ENCODE results near the gene LILRB4. TPM values are rescaled to one million over a fixed set of nuclear protein-coding genes. Genes with fewer than 3 reads are reported as not detected.
"Not testable (repeated sequence)": the region's sequence is repeated elsewhere in the genome, so short reads cannot be mapped to it uniquely, and the experiment has no call there.

Gene LILRB4
- total and polyA plus RNA-seq, 2 experiments from 2014 or later: not detected

DNA sequence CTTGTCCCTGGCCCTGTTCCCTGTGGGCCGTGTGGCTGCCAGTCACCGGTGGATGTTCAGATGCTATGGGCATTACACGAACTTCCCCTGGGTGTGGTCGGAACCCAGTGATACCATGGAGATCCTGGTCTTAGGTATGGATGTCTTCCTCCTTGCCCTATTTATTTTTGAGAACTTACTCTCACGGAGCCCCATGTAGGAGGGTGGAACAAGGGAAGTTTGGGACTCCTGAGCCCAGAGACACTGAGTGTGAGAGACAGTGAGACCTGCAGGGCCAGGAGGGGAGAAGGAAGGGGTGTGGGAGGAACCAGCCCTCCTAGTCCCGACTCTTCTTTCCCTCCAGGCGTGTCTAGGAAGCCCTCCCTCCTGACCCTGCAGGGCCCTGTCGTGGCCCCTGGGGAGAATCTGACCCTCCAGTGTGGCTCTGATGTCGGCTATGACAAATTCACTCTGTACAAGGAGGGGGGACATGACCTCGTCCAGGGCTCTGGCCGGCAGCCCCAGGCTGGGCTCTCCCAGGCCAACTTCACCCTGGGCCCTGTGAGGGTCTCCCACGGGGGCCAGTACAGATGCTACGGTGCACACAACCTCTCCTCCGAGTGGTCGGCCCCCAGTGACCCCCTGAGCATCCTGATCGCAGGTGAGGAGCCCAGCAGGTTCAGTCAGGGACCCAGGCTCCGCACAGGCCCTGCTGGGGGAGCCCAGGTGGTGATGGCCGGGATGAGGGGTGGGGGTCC lies 46.6 kb downstream of the LILRB4 start:
- H3K36me3 ChIP-seq (replicated peaks; ENCODE audit: insufficient read depth, low read depth): no peaks in the 10 kb centered on the region
- no peak overlapping the region for H3K4me3 ChIP-seq
- H3K79me2 ChIP-seq: no peaks in the 10 kb centered on the region
- WGBS (ENCODE audit: low lambda C conversion rate, missing lambda C conversion rate): 61% methylated on average over 18 of the region's 18 CpGs
- TF ChIP-seq, protein P1, sequence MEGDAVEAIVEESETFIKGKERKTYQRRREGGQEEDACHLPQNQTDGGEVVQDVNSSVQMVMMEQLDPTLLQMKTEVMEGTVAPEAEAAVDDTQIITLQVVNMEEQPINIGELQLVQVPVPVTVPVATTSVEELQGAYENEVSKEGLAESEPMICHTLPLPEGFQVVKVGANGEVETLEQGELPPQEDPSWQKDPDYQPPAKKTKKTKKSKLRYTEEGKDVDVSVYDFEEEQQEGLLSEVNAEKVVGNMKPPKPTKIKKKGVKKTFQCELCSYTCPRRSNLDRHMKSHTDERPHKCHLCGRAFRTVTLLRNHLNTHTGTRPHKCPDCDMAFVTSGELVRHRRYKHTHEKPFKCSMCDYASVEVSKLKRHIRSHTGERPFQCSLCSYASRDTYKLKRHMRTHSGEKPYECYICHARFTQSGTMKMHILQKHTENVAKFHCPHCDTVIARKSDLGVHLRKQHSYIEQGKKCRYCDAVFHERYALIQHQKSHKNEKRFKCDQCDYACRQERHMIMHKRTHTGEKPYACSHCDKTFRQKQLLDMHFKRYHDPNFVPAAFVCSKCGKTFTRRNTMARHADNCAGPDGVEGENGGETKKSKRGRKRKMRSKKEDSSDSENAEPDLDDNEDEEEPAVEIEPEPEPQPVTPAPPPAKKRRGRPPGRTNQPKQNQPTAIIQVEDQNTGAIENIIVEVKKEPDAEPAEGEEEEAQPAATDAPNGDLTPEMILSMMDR (IDR thresholded peaks at IDR 0.05; ENCODE audit: poor library complexity): no peak
- TF ChIP-seq EZH2 (IDR thresholded peaks at IDR 0.05; ENCODE audit: borderline replicate concordance) (no peak), EZH2phosphoT487 (IDR thresholded peaks at IDR 0.05; ENCODE audit: low read depth, severe bottlenecking, unreplicated experiment) (no peak)
- H3K9me2 ChIP-seq (replicated peaks; ENCODE audit: insufficient read depth): no peaks in the 10 kb centered on the region
- H3K4me1 ChIP-seq (ENCODE audit: insufficient read depth): no peaks in the 10 kb centered on the region
- H2AFZ ChIP-seq: no peak overlapping the region
- no peak overlapping the region for H3K27ac ChIP-seq
- H3K9me3 ChIP-seq (ENCODE audit: low read depth): no peaks in the 10 kb centered on the region
- no peaks in the 10 kb centered on the region for H3K27me3 ChIP-seq
- DNase-seq (ENCODE audit: low spot score): no peak
- no peak overlapping the region for H3K4me2 ChIP-seq
- no peaks in the 10 kb centered on the region for H4K20me1 ChIP-seq (ENCODE audit: insufficient read depth, poor library complexity, severe bottlenecking)

DNA sequence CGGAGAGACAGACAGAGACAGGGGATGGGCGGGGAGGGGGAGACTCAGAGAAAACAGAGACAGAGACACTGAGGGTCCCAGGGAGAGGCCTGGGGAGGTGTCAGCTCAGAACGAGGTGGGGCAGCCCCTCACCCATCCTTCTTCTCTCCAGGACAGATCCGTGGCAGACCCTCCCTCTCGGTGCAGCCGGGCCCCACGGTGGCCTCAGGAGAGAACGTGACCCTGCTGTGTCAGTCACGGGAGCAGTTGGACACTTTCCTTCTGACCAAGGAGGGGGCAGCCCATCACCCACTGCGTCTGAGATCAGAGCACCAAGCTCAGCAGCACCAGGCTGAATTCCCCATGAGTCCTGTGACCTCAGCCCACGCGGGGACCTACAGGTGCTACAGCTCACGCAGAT lies 47.2 kb downstream of the LILRB4 start:
- not testable (repeated sequence) for H3K36me3 ChIP-seq (replicated peaks; ENCODE audit: insufficient read depth, low read depth); H3K27ac ChIP-seq; H3K9me2 ChIP-seq (replicated peaks; ENCODE audit: insufficient read depth); DNase-seq (ENCODE audit: low spot score); H3K4me1 ChIP-seq (ENCODE audit: insufficient read depth); H3K79me2 ChIP-seq; H3K4me3 ChIP-seq; H2AFZ ChIP-seq; H3K4me2 ChIP-seq; H3K9me3 ChIP-seq (ENCODE audit: low read depth); H3K27me3 ChIP-seq; H4K20me1 ChIP-seq (ENCODE audit: insufficient read depth, poor library complexity, severe bottlenecking)
- 71% methylated on average over 10 of the region's 13 CpGs for WGBS (ENCODE audit: low lambda C conversion rate, missing lambda C conversion rate)

Small RNA genes within 50 kb of the gene (microRNA-seq; reads per million reads assigned to microRNA genes)
- gene MIR8061: not detected

Small RNA genes within 50 kb of the gene (small RNA-seq; reads per million reads assigned to genes)
- gene AC245036.3 (not detected), gene AC245128.2 (not detected), gene MIR8061 (not detected)

Other genes starting within 250 kb of the LILRB4 start
- gene TTYH1, start 247.5 kb upstream of the LILRB4 start, total RNA-seq: 7.0 and 7.1 TPM in 2 replicates
- 11.0 and 19.3 TPM in 2 replicates for gene TTYH1, start 247.5 kb upstream of the LILRB4 start, polyA plus RNA-seq
- 36.6 and 40.9 TPM in 2 replicates for gene LENG8, start 213.8 kb upstream of the LILRB4 start, total RNA-seq
- 54.0 and 69.7 TPM in 2 replicates for gene LENG8, start 213.8 kb upstream of the LILRB4 start, polyA plus RNA-seq
- gene LENG9, start 199.2 kb upstream of the LILRB4 start, total RNA-seq: 3.1 and 7.9 TPM in 2 replicates
- gene LENG9, start 199.2 kb upstream of the LILRB4 start, polyA plus RNA-seq: 0.59 and 1.00 TPM in 2 replicates
- 43.1 and 46.8 TPM in 2 replicates for gene CDC42EP5, start 189.7 kb upstream of the LILRB4 start, total RNA-seq
- gene CDC42EP5, start 189.7 kb upstream of the LILRB4 start, polyA plus RNA-seq: 71.2 and 71.5 TPM in 2 replicates
- gene LAIR2, start 160.2 kb upstream of the LILRB4 start, total RNA-seq: not detected in 2 replicates
- gene LAIR2, start 160.2 kb upstream of the LILRB4 start, polyA plus RNA-seq: not detected in 2 replicates
- gene LILRA2, start 89.2 kb upstream of the LILRB4 start, total RNA-seq: not detected in 2 replicates
- gene LILRA2, start 89.2 kb upstream of the LILRB4 start, polyA plus RNA-seq: not detected in 2 replicates
- not detected in 2 replicates for gene LILRA1, start 69.4 kb upstream of the LILRB4 start, total RNA-seq
- gene LILRA1, start 69.4 kb upstream of the LILRB4 start, polyA plus RNA-seq: not detected in 2 replicates
- not detected in 2 replicates for gene LILRB1, start 32.5 kb upstream of the LILRB4 start, total RNA-seq
- not detected in 2 replicates for gene LILRB1, start 32.5 kb upstream of the LILRB4 start, polyA plus RNA-seq
- not detected in 2 replicates for gene KIR3DL3, start 61.5 kb downstream of the LILRB4 start, total RNA-seq
- not detected in 2 replicates for gene KIR3DL3, start 61.5 kb downstream of the LILRB4 start, polyA plus RNA-seq
- not detected in 2 replicates for gene KIR2DL3, start 75.5 kb downstream of the LILRB4 start, total RNA-seq
- not detected in 2 replicates for gene KIR2DL3, start 75.5 kb downstream of the LILRB4 start, polyA plus RNA-seq
- gene KIR2DL1, start 106.8 kb downstream of the LILRB4 start, total RNA-seq: not detected in 2 replicates
- gene KIR2DL1, start 106.8 kb downstream of the LILRB4 start, polyA plus RNA-seq: not detected in 2 replicates
- gene KIR2DL4, start 140.6 kb downstream of the LILRB4 start, total RNA-seq: not detected in 2 replicates
- gene KIR2DL4, start 140.6 kb downstream of the LILRB4 start, polyA plus RNA-seq: not detected in 2 replicates
- not detected in 2 replicates for gene KIR3DL1, start 153.5 kb downstream of the LILRB4 start, total RNA-seq
- not detected in 2 replicates for gene KIR3DL1, start 153.5 kb downstream of the LILRB4 start, polyA plus RNA-seq
- gene KIR2DS4, start 169.7 kb downstream of the LILRB4 start, total RNA-seq: not detected in 2 replicates
- not detected in 2 replicates for gene KIR2DS4, start 169.7 kb downstream of the LILRB4 start, polyA plus RNA-seq
- gene KIR3DL2, start 187.5 kb downstream of the LILRB4 start, total RNA-seq: not detected in 2 replicates
- not detected in 2 replicates for gene KIR3DL2, start 187.5 kb downstream of the LILRB4 start, polyA plus RNA-seq
- gene FCAR, start 211.2 kb downstream of the LILRB4 start, total RNA-seq: not detected in 2 replicates
- gene FCAR, start 211.2 kb downstream of the LILRB4 start, polyA plus RNA-seq: 0.41 TPM in 1 of 2 replicates, not detected in the other
- gene NCR1, start 243.2 kb downstream of the LILRB4 start, total RNA-seq: 0.44 TPM in 1 of 2 replicates, not detected in the other
- gene NCR1, start 243.2 kb downstream of the LILRB4 start, polyA plus RNA-seq: not detected in 2 replicates

Measured in hepatocyte (in vitro differentiated cells).